Osteoblast (primary cell): ENCODE measurements around the gene INTS3. TPM values are rescaled to one million over a fixed set of nuclear protein-coding genes. Genes with fewer than 3 reads are reported as not detected.

ENCODE experiments used
- DNase-seq: peaks from one replicate; pipeline ENCODE4 v3.0.0; 2011; ENCODE audit warnings: low spot score, mixed read lengths; ENCODE audit not compliant: insufficient read length; ENCODE audit errors: missing footprints
- H2AFZ ChIP-seq: 2 replicates; pipeline ENCODE4 v1.6.0; 2011; ENCODE audit warnings: mild to moderate bottlenecking, low read length
- H3K27ac ChIP-seq: 2 replicates; pipeline ENCODE4 v1.5.1; 2011; ENCODE audit warnings: mild to moderate bottlenecking, low read depth, low read length, moderate library complexity
- H3K27me3 ChIP-seq: 2 replicates; pipeline ENCODE4 v1.6.0; 2012; ENCODE audit warnings: mild to moderate bottlenecking, control low read depth, inconsistent platforms, low read length, moderate library complexity; ENCODE audit not compliant: insufficient read depth
- H3K36me3 ChIP-seq: 2 replicates; pipeline ENCODE4 v1.5.1; 2011; ENCODE audit warnings: mild to moderate bottlenecking, low read length, control low read depth, moderate library complexity; ENCODE audit not compliant: insufficient read depth
- H3K4me1 ChIP-seq: 2 replicates; pipeline ENCODE4 v1.5.1; 2011; ENCODE audit warnings: mild to moderate bottlenecking, low read length, control low read depth, moderate library complexity; ENCODE audit not compliant: insufficient read depth
- H3K4me2 ChIP-seq: 2 replicates; pipeline ENCODE4 v1.6.0; 2011; ENCODE audit warnings: mild to moderate bottlenecking, low read length; ENCODE audit not compliant: insufficient read depth
- H3K4me3 ChIP-seq: fragments of 200-600 bp; sonication (generic); 3 replicates; pipeline ENCODE4 v1.5.1; 2012; ENCODE audit warnings: mild to moderate bottlenecking, low read length, inconsistent platforms; ENCODE audit not compliant: insufficient read depth
- H3K79me2 ChIP-seq: 2 replicates; pipeline ENCODE4 v1.6.0; 2012; ENCODE audit warnings: mild to moderate bottlenecking, low read length, control low read depth, inconsistent platforms; ENCODE audit not compliant: insufficient read depth
- H3K9me3 ChIP-seq: 2 replicates; pipeline ENCODE4 v1.5.1; 2011; ENCODE audit warnings: low read depth, low read length, control low read depth
- H4K20me1 ChIP-seq: 2 replicates; pipeline ENCODE4 v1.6.0; 2012; ENCODE audit warnings: mild to moderate bottlenecking, low read length, control low read depth; ENCODE audit not compliant: insufficient read depth
- total RNA-seq: library from RNA; depleted of rRNA; stranded (reverse); fragments of >200 nt; gene quantifications from 2 replicates; pipeline ENCODE4 v1.2.3, GENCODE V29; 2012
- TF ChIP-seq, protein P1 (sequence below): IDR thresholded peaks from 2 replicates; pipeline ENCODE4 v1.5.1; 2011; ENCODE audit warnings: mild to moderate bottlenecking, low read depth, low read length, moderate library complexity; ENCODE audit errors: extremely low read depth

The INTS3 gene
- total RNA-seq, 1 donor: 42.7 TPM

DNA sequence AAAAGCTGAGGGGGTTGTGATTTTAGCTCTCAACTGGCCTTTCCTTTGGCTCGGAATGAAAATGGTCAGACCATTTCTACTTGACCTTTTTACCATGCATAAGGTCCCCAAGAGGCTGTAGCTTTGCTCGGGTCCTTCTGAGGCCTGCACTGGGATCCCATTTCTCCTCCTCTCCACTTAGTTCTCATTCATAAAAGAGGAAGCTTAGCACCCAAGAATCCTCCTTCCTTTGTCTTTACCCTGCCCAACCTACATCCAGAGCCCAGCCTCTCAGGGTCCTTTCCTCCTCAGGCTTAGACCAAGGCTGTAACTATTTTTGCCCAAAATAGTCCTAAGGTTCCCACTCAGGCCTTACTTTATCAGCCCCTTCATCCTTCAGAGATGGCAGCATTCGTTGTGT is 41.4 kb downstream of the INTS3 start:
- H3K27me3 ChIP-seq: no peaks in the 10 kb centered on the region
- peaks cover 69% of the 10 kb centered on the region for H3K36me3 ChIP-seq
- TF ChIP-seq, protein P1, sequence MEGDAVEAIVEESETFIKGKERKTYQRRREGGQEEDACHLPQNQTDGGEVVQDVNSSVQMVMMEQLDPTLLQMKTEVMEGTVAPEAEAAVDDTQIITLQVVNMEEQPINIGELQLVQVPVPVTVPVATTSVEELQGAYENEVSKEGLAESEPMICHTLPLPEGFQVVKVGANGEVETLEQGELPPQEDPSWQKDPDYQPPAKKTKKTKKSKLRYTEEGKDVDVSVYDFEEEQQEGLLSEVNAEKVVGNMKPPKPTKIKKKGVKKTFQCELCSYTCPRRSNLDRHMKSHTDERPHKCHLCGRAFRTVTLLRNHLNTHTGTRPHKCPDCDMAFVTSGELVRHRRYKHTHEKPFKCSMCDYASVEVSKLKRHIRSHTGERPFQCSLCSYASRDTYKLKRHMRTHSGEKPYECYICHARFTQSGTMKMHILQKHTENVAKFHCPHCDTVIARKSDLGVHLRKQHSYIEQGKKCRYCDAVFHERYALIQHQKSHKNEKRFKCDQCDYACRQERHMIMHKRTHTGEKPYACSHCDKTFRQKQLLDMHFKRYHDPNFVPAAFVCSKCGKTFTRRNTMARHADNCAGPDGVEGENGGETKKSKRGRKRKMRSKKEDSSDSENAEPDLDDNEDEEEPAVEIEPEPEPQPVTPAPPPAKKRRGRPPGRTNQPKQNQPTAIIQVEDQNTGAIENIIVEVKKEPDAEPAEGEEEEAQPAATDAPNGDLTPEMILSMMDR: no peak
- no peaks in the 10 kb centered on the region for H4K20me1 ChIP-seq
- H3K4me1 ChIP-seq: peaks cover 6% of the 10 kb centered on the region
- no peak overlapping the region for H3K27ac ChIP-seq
- DNase-seq: no peak
- no peak overlapping the region for H3K4me3 ChIP-seq
- H2AFZ ChIP-seq: no peak overlapping the region
- H3K4me2 ChIP-seq: no peak overlapping the region
- H3K9me3 ChIP-seq: no peaks in the 10 kb centered on the region
- H3K79me2 ChIP-seq: no peaks in the 10 kb centered on the region

DNA sequence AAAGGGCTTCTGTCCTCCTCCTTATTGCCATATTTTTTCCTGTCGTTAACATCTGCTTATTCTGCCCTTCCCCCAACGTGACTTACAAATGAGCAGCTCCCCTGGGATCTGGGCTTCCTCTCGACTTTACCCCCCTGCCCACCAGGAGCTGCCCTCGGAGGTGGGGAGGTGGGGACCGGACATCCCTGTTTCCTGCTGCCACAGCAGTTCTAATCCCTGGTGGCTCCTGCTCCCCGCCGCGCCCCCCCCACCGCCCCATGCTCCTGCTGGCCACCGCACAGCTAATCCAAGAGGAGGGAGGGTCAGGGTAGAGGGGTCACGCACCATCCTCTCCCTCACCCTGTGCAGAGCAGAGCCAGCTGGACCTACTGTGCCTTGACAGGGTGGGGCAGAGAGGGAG is 42.9 kb downstream of the INTS3 start:
- DNase-seq: peak; percentile 47
- no peaks in the 10 kb centered on the region for H3K27me3 ChIP-seq
- peaks cover 55% of the 10 kb centered on the region for H3K36me3 ChIP-seq
- H3K27ac ChIP-seq: no peak overlapping the region
- no peaks in the 10 kb centered on the region for H3K9me3 ChIP-seq
- no peaks in the 10 kb centered on the region for H4K20me1 ChIP-seq
- peaks cover 12% of the 10 kb centered on the region for H3K4me1 ChIP-seq
- H3K4me3 ChIP-seq: no peak overlapping the region
- no peak overlapping the region for H2AFZ ChIP-seq
- no peak overlapping the region for H3K4me2 ChIP-seq
- TF ChIP-seq, protein P1: no peak
- H3K79me2 ChIP-seq: no peaks in the 10 kb centered on the region

DNA sequence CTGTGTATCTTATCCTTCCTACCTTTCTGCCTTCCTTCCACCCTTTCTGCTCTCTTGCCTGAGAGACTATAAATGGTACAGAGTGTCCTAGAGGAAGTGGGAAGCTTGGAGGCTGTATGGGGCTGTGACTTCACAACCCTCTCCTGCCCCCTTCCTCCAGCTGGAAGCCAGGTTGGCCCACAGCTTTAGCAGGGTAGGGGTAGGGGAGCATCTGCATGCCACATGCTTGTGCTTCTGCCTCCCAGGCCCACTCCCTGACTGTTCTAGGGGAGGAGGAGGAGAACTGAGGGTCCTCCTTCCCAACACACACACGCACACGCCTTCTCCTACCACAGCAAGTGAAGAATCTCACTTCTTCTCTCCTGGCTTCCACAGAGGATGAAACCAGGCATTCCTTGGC is 43.4 kb downstream of the INTS3 start:
- Histone ChIP-seq H3K36me3 (peaks cover 53% of the 10 kb centered on the region), H2AFZ (no peak overlapping the region), H3K79me2 (no peaks in the 10 kb centered on the region), H3K4me1 (peaks cover 16% of the 10 kb centered on the region), H4K20me1 (no peaks in the 10 kb centered on the region), H3K9me3 (no peaks in the 10 kb centered on the region), H3K27ac (no peak overlapping the region), H3K4me2 (no peak overlapping the region), H3K27me3 (no peaks in the 10 kb centered on the region), H3K4me3 (no peak overlapping the region)
- TF ChIP-seq, protein P1: no peak
- no peak for DNase-seq

DNA sequence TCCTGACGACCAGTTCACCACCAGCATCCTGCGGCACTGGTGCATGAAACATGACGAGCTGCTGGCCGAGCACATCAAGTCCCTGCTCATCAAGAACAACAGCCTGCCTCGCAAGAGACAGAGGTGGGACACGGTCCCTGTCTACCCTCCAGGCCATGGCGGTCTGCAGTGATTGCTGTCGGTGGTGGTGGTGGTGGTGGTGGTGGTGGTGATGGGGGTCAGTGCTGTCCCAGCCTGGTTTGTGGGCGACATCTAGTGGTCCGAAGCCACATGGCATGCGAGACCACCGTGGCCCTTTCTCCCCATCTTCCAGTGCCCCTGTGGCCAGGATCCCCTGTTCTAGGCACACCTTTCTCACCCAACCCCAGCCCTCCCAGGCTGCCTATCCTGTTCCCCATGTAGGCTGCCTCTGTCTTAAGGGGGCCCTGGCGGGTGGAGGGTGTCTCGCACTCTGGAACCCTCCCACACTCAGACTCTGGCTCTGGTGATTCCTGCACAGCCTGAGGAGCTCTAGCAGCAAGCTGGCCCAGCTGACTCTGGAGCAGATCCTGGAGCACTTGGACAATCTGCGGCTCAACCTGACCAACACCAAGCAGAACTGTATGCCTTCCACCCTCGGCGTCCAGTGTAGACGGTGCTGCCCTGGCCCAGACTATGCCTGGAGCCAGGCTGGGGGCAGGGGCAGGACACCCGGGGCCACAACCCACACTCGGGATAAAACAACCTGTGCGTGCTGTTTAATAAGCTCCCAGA is 44.2 kb downstream of the INTS3 start:
- H3K27me3 ChIP-seq: no peaks in the 10 kb centered on the region
- H3K9me3 ChIP-seq: no peaks in the 10 kb centered on the region
- H3K36me3 ChIP-seq: peaks cover 52% of the 10 kb centered on the region
- H4K20me1 ChIP-seq: no peaks in the 10 kb centered on the region
- H3K79me2 ChIP-seq: no peaks in the 10 kb centered on the region
- H3K4me2 ChIP-seq: no peak overlapping the region
- peaks cover 18% of the 10 kb centered on the region for H3K4me1 ChIP-seq
- no peak overlapping the region for H3K4me3 ChIP-seq
- DNase-seq: peak; percentile 59
- no peak overlapping the region for H2AFZ ChIP-seq
- TF ChIP-seq, protein P1: peak; percentile 34
- H3K27ac ChIP-seq: no peak overlapping the region
